Left kidney (tissue), 2 donors: ENCODE measurements around the gene ZNF879. TPM values are rescaled to one million over a fixed set of nuclear protein-coding genes. Genes with fewer than 3 reads are reported as not detected.

ENCODE experiments used
- DNase-seq: peaks from one replicate; pipeline ENCODE4 v3.0.0-alpha.2; 2013
- polyA plus RNA-seq: library from polyadenylated mRNA; unstranded; fragments of 120-200 nt; gene quantifications from one replicate; pipeline ENCODE4 v1.2.1, GENCODE V29; 2013; ENCODE audit not compliant: insufficient read length

ZNF879 gene
- polyA plus RNA-seq, 1 donor, result 7.7 TPM

DNA sequence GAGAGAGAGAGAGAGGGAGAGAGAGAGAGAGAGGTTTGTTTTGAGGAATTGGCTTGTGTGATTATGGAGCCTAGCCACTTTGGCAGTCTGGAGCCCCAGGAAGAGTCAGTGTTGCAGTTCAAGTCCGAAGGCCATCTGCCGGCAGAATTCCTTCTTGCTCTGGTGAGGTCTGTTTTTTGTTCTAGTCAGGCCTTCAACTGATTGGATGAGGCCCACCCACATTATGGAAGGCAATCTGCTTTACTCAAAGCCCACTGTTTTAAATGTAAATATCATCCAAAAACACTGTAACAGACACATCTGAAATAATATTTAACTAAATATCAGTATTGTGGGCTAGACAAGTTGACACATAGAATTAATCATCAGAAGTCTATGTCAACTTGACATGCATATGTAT lies 17.0 kb upstream of the ZNF879 start:
- no peak for DNase-seq

DNA sequence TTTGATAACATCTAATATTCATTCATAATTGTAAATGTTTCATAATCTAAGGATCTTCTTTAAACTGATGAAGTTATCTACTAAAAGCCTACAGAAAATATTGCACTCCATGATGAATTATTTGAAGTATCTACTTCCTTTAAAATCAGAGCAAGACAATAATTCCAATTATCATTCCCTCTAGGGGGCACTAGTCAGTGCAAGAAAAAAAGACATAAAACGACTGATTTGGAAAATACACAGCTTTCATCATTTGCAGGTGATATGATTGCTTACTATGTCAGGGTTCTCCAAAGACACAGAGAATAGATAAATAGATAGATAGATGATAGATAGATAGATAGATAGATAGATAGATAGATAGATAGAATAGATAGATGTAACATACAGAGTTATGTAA lies 14.9 kb upstream of the ZNF879 start:
- DNase-seq, result no peak

GRCh38 chr5:179033004-179033580 lies 9.5 kb downstream of the ZNF879 start:
- DNase-seq, result no peak

DNA sequence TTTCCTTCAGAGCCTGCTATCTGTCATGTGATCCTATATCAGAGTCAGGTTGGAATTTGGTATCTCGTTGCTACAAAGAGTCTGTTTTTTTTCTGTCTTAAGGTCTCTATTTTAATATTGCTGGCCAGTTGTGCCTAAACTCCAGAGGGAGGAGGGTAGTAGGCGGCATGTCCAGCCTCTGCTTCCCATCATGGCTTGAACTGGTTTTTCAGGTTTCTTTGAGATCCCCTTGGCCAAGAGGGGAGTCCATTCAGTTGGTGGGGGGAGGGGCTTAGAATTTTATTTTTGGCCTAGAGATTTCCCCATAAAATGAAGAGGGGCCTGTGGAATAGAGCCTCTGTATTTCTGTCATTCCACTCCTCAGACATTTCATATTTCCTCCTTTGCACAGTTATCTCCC lies 21.2 kb downstream of the ZNF879 start:
- no peak for DNase-seq

GRCh38 chr5:179051784-179052183 lies 28.2 kb downstream of the ZNF879 start:
- DNase-seq, result no peak

- DNase-seq, result no peak
Observed at GRCh38 chr5:179054036-179054785, 30.6 kb downstream of the ZNF879 start.

DNA sequence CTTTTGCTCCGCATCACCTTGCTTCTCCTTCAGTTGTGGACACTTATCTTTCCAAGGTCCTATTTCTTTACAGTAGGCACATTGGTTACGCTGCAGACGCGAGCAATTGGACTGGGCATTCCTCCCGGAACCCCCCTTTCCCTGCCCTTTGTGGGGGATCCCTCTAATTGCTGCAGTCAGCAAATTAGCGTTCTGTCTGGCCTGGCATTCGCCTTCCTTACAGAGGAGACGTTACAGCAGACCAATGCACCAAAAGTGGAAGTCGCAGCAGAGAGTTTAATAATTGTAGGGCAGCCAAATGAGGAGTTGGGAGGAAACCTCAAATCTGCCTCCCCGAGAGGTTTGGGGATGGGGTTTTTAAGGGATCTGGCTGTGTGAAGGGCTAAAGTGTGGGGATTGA lies 31.3 kb downstream of the ZNF879 start:
- DNase-seq, result no peak

DNA sequence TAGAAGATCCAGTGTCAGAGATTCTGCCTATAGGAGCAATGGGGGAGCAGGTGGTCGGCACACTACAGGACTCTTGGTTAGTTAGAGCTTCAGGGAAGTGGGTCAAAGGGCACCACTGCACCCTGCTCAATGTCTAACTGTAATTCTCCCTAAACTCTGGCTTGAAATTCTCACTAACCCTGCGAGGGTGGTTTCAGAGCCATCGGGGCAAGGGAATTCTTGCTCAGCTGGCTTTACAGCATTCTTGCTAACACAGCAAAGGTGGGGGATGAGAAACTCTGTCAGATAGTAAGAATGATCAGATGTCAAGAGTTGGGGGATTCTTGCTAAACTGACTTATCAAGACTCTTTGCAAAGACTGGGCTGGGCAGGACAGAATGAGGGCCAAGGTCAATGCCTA lies 31.8 kb downstream of the ZNF879 start:
- DNase-seq, result no peak

DNA sequence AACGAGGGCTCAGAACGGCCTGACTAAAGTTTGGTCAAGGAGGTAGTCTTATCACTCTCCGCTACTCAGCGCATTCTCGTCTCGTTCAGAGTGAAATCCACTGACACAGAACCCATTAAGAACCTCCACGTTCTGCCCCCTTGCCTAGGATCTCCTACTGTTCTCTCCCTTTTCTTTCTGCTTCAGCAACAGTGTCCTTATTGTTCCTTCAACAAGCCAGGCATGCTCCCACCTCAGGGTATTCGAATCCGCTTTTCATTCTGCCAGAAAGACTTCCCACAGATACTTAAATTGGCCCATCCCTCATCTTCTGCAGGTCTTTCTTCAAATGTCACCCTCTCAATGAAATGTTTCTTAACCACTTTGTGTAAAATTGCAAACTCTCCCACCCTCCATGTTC lies 32.2 kb downstream of the ZNF879 start:
- DNase-seq, result no peak

GRCh38 chr5:179060116-179061008 lies 36.8 kb downstream of the ZNF879 start, which contains the start of gene ZNF354C:
Gene ZNF354C, plus strand, starts transcription at chr5:179060373. Its CDS starts 1,696 bp downstream, at chr5:179062069.
- DNase-seq, result peak; percentile 91

GRCh38 chr5:179061025-179061424 lies 37.4 kb downstream of the ZNF879 start:
- no peak for DNase-seq

DNA sequence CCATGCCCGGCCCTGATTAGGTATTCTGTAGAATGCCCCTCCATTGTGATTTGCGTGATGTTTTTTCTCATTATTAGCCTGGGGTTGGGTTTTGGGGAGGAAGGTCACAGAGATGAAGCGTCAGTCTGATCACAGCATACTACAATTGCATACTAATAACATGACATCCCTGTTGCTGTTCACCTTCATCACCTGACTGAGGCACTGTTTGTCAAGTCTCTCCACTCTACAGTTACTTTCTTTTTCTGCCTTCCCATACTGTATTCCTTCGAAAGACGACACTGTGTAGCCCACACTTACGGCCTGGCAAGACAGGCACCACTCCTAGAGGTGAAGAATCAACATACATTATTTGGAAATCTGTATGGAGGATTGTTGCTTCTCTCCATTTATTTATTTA lies 42.1 kb downstream of the ZNF879 start:
- DNase-seq, result no peak

GRCh38 chr5:179079165-179079987 lies 55.8 kb downstream of the ZNF879 start:
- no peak for DNase-seq

GRCh38 chr5:179080724-179081123 lies 57.1 kb downstream of the ZNF879 start:
- DNase-seq, result no peak

Other genes with a start within 250 kb of the ZNF879 start
- 34.4 TPM for gene ZNF354B, start 163.9 kb upstream of the ZNF879 start, polyA plus RNA-seq
- 9.9 TPM for gene ZFP2, start 127.9 kb upstream of the ZNF879 start, polyA plus RNA-seq
- gene ZNF454, start 82.6 kb upstream of the ZNF879 start, polyA plus RNA-seq, result 9.9 TPM
- gene GRM6, start 28.5 kb upstream of the ZNF879 start, polyA plus RNA-seq, result 1.9 TPM
- gene ZNF354C, start 36.6 kb downstream of the ZNF879 start, polyA plus RNA-seq, result 18.4 TPM